ENCODE measurements around the gene OSBPL3. TPM values are rescaled to one million over a fixed set of nuclear protein-coding genes. Genes with fewer than 3 reads are reported as not detected.

Gene OSBPL3
- total and polyA plus RNA-seq, 7 donors = 0.60 to 6.3 (median 1.8) TPM

GRCh38 chr7:24946467-24946866 is 33.5 kb downstream of the OSBPL3 start:
- intact Hi-C loops (cut with DNase I) = no loop called here
- TF ChIP-seq, protein P1, sequence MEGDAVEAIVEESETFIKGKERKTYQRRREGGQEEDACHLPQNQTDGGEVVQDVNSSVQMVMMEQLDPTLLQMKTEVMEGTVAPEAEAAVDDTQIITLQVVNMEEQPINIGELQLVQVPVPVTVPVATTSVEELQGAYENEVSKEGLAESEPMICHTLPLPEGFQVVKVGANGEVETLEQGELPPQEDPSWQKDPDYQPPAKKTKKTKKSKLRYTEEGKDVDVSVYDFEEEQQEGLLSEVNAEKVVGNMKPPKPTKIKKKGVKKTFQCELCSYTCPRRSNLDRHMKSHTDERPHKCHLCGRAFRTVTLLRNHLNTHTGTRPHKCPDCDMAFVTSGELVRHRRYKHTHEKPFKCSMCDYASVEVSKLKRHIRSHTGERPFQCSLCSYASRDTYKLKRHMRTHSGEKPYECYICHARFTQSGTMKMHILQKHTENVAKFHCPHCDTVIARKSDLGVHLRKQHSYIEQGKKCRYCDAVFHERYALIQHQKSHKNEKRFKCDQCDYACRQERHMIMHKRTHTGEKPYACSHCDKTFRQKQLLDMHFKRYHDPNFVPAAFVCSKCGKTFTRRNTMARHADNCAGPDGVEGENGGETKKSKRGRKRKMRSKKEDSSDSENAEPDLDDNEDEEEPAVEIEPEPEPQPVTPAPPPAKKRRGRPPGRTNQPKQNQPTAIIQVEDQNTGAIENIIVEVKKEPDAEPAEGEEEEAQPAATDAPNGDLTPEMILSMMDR (IDR thresholded peaks at IDR 0.05) = no peak
- no peak for TF ChIP-seq POLR2AphosphoS5 (IDR thresholded peaks at IDR 0.05)
- no peak for TF ChIP-seq POLR2A (IDR thresholded peaks at IDR 0.05)
- TF ChIP-seq EP300 (IDR thresholded peaks at IDR 0.05) = no peak
- H3K36me3 ChIP-seq = no peaks in the 10 kb centered on the region

DNA sequence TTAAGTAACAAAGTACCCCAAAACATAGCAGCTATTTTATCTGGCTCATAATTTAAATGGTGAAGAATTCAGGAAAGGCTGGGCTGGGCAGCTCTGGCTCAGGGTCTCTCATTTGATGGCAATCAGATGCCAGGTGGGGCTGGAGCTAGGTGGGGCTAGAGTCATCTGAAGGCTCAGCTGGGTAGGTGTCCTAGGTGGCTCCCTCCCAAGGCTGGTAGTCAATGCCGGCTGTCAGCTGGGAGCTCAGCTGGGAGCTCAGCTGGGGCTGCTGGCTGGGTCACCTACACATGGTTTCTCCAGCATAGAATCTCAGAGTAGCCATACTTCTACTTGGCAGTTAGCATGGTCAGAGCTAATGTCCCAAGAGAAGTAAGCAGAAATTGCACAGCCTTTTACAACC is 34.1 kb downstream of the OSBPL3 start:
- H3K27me3 ChIP-seq = no peaks in the 10 kb centered on the region
- intact Hi-C loops (cut with DNase I) = no loop called here
- no peak for DNase-seq
- H3K4me3 ChIP-seq = no peak overlapping the region
- H3K27ac ChIP-seq = no peak overlapping the region
- WGBS, 2 donors = 0 to 2% methylated on average over 1 of the region's 1 CpG
- TF ChIP-seq POLR2AphosphoS5 (IDR thresholded peaks at IDR 0.05) = no peak
- TF ChIP-seq POLR2A (IDR thresholded peaks at IDR 0.05) = no peak
- TF ChIP-seq, protein P1 (IDR thresholded peaks at IDR 0.05) = no peak
- TF ChIP-seq EP300 (IDR thresholded peaks at IDR 0.05) = no peak
- H3K9me3 ChIP-seq = no peaks in the 10 kb centered on the region
- H3K4me1 ChIP-seq = no peaks in the 10 kb centered on the region
- H3K36me3 ChIP-seq = no peaks in the 10 kb centered on the region

More at GRCh38 chr7:24946467-24946866, 33.5 kb downstream of the OSBPL3 start:
- no peak overlapping the region for H3K27ac ChIP-seq
- H3K27me3 ChIP-seq = no peaks in the 10 kb centered on the region
- WGBS, 2 donors = 79 to 96% methylated on average over 1 of the region's 1 CpG
- no peaks in the 10 kb centered on the region for H3K9me3 ChIP-seq
- no peak for DNase-seq
- H3K4me1 ChIP-seq = no peaks in the 10 kb centered on the region
- no peak overlapping the region for H3K4me3 ChIP-seq

- Histone ChIP-seq H3K9me3 (no peaks in the 10 kb centered on the region), H3K4me3 (no peak overlapping the region), H3K36me3 (no peaks in the 10 kb centered on the region), H3K4me1 (no peaks in the 10 kb centered on the region), H3K27me3 (no peaks in the 10 kb centered on the region), H3K27ac (no peak overlapping the region)
- no peak for DNase-seq
- no peak for TF ChIP-seq POLR2AphosphoS5 (IDR thresholded peaks at IDR 0.05)
- no peak for TF ChIP-seq POLR2A (IDR thresholded peaks at IDR 0.05)
- TF ChIP-seq EP300 (IDR thresholded peaks at IDR 0.05) = no peak
- TF ChIP-seq, protein P1 (IDR thresholded peaks at IDR 0.05) = no peak
- WGBS, 2 donors = 89 to 91% methylated on average over 5 of the region's 5 CpGs
- intact Hi-C loops (cut with DNase I) = no loop called here
Measured at GRCh38 chr7:24943096-24943948, 36.7 kb downstream of the OSBPL3 start.

DNA sequence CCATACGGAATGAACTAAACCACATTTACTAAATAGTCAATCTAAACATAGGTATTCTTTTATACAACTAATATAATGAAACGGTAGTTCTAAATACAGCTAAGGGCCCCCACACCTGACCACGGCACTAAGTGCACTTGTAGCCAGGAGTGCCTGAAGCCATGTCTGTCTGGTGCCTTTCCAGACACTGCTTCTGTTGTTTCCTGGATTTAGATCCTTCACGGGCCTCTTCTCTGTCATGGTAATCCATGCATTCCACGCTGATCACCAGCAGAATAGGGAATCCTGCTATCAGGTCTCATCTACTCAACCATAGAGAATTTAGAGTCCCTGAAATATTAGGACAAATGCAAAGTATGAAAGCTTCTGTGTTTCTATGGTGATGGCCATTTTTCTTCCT is 37.8 kb downstream of the OSBPL3 start:
- no peaks in the 10 kb centered on the region for H3K9me3 ChIP-seq
- TF ChIP-seq EP300 (IDR thresholded peaks at IDR 0.05) (no peak), POLR2AphosphoS5 (IDR thresholded peaks at IDR 0.05) (no peak), POLR2A (IDR thresholded peaks at IDR 0.05) (no peak)
- TF ChIP-seq, protein P1 (IDR thresholded peaks at IDR 0.05) = no peak
- intact Hi-C loops (cut with DNase I) = no loop called here
- H3K27me3 ChIP-seq = no peaks in the 10 kb centered on the region
- DNase-seq = no peak
- H3K36me3 ChIP-seq = no peaks in the 10 kb centered on the region
- H3K4me3 ChIP-seq = no peak overlapping the region
- no peaks in the 10 kb centered on the region for H3K4me1 ChIP-seq
- 94 to 96% methylated on average over 5 of the region's 5 CpGs for WGBS, 2 donors
- no peak overlapping the region for H3K27ac ChIP-seq

All from sigmoid colon (tissue), 7 donors.